Measurements from ENCODE around the gene RPL22.

DNA sequence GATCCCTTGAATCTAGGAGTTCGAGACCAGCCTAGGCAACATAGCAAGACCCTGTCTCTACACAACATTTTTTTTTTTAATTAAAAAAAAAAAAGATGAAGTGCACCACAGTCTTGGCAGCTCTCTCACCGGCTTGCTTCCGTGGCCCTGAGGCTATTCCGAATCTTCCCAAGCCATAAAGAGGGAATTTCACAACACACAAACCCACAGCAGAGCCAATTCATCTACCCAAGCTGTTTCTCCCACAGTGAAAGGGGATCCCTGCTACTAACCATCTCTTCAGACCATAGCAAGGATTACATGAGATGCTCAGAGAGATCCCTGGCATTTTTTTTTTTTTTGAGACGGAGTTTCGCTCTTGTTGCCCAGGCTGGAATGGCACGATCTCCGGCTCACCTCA, 10.9 kb downstream of the RPL22 start:
- TF ChIP-seq POLR2A (IDR thresholded peaks at IDR 0.05; ENCODE audit: low read length) (no peak), GATA1 (IDR thresholded peaks at IDR 0.05; ENCODE audit: low read depth, low read length) (no peak)
